SK-N-SH treated with all-trans-retinoic acid at 6 μM for 48 hours (cell line): Measurements from ENCODE around the gene FAM53A.

Experiments
- ARNTL ChIP-seq: fragments of 450-650 bp; formaldehyde crosslinking; IDR thresholded peaks from 2 replicates; pipeline ENCODE4 v1.5.0; 2020; ENCODE audit warnings: low read depth, mild to moderate bottlenecking, moderate library complexity, borderline replicate concordance
- BACH2 ChIP-seq: fragments of 250-450 bp; sonication (Bioruptor Pico); IDR thresholded peaks from 2 replicates; pipeline ENCODE4 v1.9.0; 2021; ENCODE audit warnings: mild to moderate bottlenecking, borderline replicate concordance
- CSDC2 ChIP-seq: fragments of 250-450 bp; sonication (Bioruptor Pico); IDR thresholded peaks from 2 replicates; pipeline ENCODE4 v1.5.0; 2020; ENCODE audit warnings: mild to moderate bottlenecking, moderate library complexity
- CSRNP3 ChIP-seq: fragments of 250-450 bp; sonication (Bioruptor Pico); IDR thresholded peaks from 2 replicates; pipeline ENCODE4 v1.5.1; 2021; ENCODE audit warnings: mild to moderate bottlenecking, moderate library complexity
- GLIS3 ChIP-seq: fragments of 250-450 bp; sonication (Bioruptor Pico); IDR thresholded peaks from 2 replicates; pipeline ENCODE4 v1.5.0; 2020; ENCODE audit warnings: mild to moderate bottlenecking, moderate library complexity
- PATZ1 ChIP-seq: fragments of 250-450 bp; sonication (Bioruptor Pico); IDR thresholded peaks from 2 replicates; pipeline ENCODE4 v1.8.0; 2020; ENCODE audit warnings: mild to moderate bottlenecking, moderate library complexity, borderline replicate concordance
- POU6F1 ChIP-seq: fragments of 250-450 bp; sonication (Bioruptor Pico); IDR thresholded peaks from 2 replicates; pipeline ENCODE4 v1.8.0; 2021; ENCODE audit warnings: low read depth, mild to moderate bottlenecking, moderate library complexity, borderline replicate concordance
- PPARA ChIP-seq: fragments of 250-450 bp; sonication (Bioruptor Pico); IDR thresholded peaks from 2 replicates; pipeline ENCODE4 v1.5.0; 2020; ENCODE audit warnings: mild to moderate bottlenecking, borderline replicate concordance
- RARB ChIP-seq: fragments of 250-450 bp; sonication (Bioruptor Pico); IDR thresholded peaks from 2 replicates; pipeline ENCODE4 v1.8.0; 2021; ENCODE audit warnings: mild to moderate bottlenecking, moderate library complexity
- TSHZ2 ChIP-seq: fragments of 250-450 bp; sonication (Bioruptor Pico); IDR thresholded peaks from 2 replicates; pipeline ENCODE4 v1.5.0; 2020; ENCODE audit warnings: mild to moderate bottlenecking, moderate library complexity
- ZC3H10 ChIP-seq: fragments of 250-450 bp; sonication (Bioruptor Pico); IDR thresholded peaks from 2 replicates; pipeline ENCODE4 v1.5.1; 2021; ENCODE audit warnings: mild to moderate bottlenecking, moderate library complexity
- ZFP3 ChIP-seq: fragments of 250-450 bp; sonication (Bioruptor Pico); IDR thresholded peaks from 2 replicates; pipeline ENCODE4 v1.5.0; 2020; ENCODE audit warnings: mild to moderate bottlenecking, moderate library complexity
- ZFP30 ChIP-seq: fragments of 450-650 bp; formaldehyde crosslinking; IDR thresholded peaks from 2 replicates; pipeline ENCODE4 v1.5.0; 2022; ENCODE audit warnings: mild to moderate bottlenecking, moderate library complexity

GRCh38 chr4:1601852-1602654, 82.1 kb downstream of the FAM53A start:
- TF ChIP-seq PPARA (no peak), POU6F1 (no peak), ZFP30 (no peak), ARNTL (CRISPR knock-in tag) (no peak), CSDC2 (CRISPR knock-in tag) (no peak), ZFP3 (no peak), RARB (CRISPR knock-in tag) (no peak), BACH2 (CRISPR knock-in tag) (no peak), PATZ1 (CRISPR knock-in tag) (no peak), CSRNP3 (no peak), ZC3H10 (CRISPR knock-in tag) (no peak), TSHZ2 (CRISPR knock-in tag) (no peak), GLIS3 (CRISPR knock-in tag) (no peak)
